Activated CD4-positive, alpha-beta memory T cell treated with anti-CD3 and anti-CD28 coated beads for 36 hours (primary cell): Measurements from ENCODE around the gene CACNA1C. TPM values are rescaled to one million over a fixed set of nuclear protein-coding genes. Genes with fewer than 3 reads are reported as not detected.

Source experiments
- CTCF ChIA-PET: fragments of 350-600 bp; sonication (Branson Sonifier 250); formaldehyde crosslinking; loops from one replicate; lab custom pipeline; 2021; ENCODE audit warnings: antibody characterized with exemption, inconsistent platforms; lab: Charles Lee
- POLR2A ChIA-PET: fragments of 350-600 bp; sonication (Branson Sonifier 250); formaldehyde crosslinking; loops from one replicate; lab custom pipeline; 2021; ENCODE audit warnings: antibody characterized with exemption; lab: Charles Lee
- DNase-seq: peaks from one replicate; pipeline ENCODE4 v3.0.0-alpha.2; 2020
- H3K27ac Mint-ChIP-seq: one replicate; pipeline ENCODE4 v1.8.0; 2021; ENCODE audit warnings: mixed read lengths
- H3K27me3 Mint-ChIP-seq: one replicate; pipeline ENCODE4 v1.8.0; 2021; ENCODE audit warnings: mixed read lengths
- H3K36me3 Mint-ChIP-seq: one replicate; pipeline ENCODE4 v1.8.0; 2021; ENCODE audit warnings: mixed read lengths
- H3K4me1 Mint-ChIP-seq: one replicate; pipeline ENCODE4 v1.8.0; 2021; ENCODE audit warnings: low read depth, mixed read lengths
- H3K4me3 Mint-ChIP-seq: one replicate; pipeline ENCODE4 v1.8.0; 2021; ENCODE audit warnings: mild to moderate bottlenecking, mixed read lengths
- H3K9me3 Mint-ChIP-seq: one replicate; pipeline ENCODE4 v1.8.0; 2021; ENCODE audit warnings: mixed read lengths
- intact Hi-C: fragments of 100-400 bp; cut with micrococcal nuclease; formaldehyde crosslinking; loops from one replicate; pipeline ENCODE4 v1.15.1; 2023
- total RNA-seq, 2 experiments: library from RNA; stranded (reverse); gene quantifications; one replicate each; pipeline ENCODE4 v1.2.3, GENCODE V29; 2021

Gene CACNA1C
- total RNA-seq, 2 experiments from 2014 or later, result 0.07 to 0.12 TPM

GRCh38 chr12:2300886-2301285, 248.1 kb downstream of the CACNA1C start:
- Mint-ChIP-seq H3K36me3 (no peaks in the 10 kb centered on the region), H3K9me3 (no peaks in the 10 kb centered on the region), H3K27me3 (peaks cover 9% of the 10 kb centered on the region), H3K27ac (no peak overlapping the region), H3K4me1 (peaks cover 4% of the 10 kb centered on the region), H3K4me3 (no peak overlapping the region)
- intact Hi-C loops, result no loop called here
- CTCF ChIA-PET, result interaction anchor here (1.5 kb wide), 1 partner anchor 10 kb away, joined by 7 read pairs; no protein-coding TSS in a partner anchor
- DNase-seq, result no peak
- POLR2A ChIA-PET, result no interaction called here

GRCh38 chr12:2301531-2302461, 249.0 kb downstream of the CACNA1C start:
- intact Hi-C loops, result no loop called here
- DNase-seq, result no peak
- H3K4me1 Mint-ChIP-seq, result peaks cover 4% of the 10 kb centered on the region
- H3K27me3 Mint-ChIP-seq, result peaks cover 9% of the 10 kb centered on the region
- H3K4me3 Mint-ChIP-seq, result no peak overlapping the region
- no peak overlapping the region for H3K27ac Mint-ChIP-seq
- no peaks in the 10 kb centered on the region for H3K36me3 Mint-ChIP-seq
- ChIA-PET POLR2A (no interaction called here), CTCF (no interaction called here)
- H3K9me3 Mint-ChIP-seq, result no peaks in the 10 kb centered on the region

- Mint-ChIP-seq H3K27me3 (peaks cover 9% of the 10 kb centered on the region), H3K36me3 (no peaks in the 10 kb centered on the region), H3K27ac (no peak overlapping the region), H3K4me3 (no peak overlapping the region), H3K4me1 (peaks cover 4% of the 10 kb centered on the region), H3K9me3 (no peaks in the 10 kb centered on the region)
- ChIA-PET CTCF (no interaction called here), POLR2A (no interaction called here)
- no peak for DNase-seq
- intact Hi-C loops, result no loop called here
Observed at GRCh38 chr12:2302711-2303580, 250.2 kb downstream of the CACNA1C start.

- Mint-ChIP-seq H3K36me3 (no peaks in the 10 kb centered on the region), H3K27me3 (peaks cover 10% of the 10 kb centered on the region), H3K4me3 (no peak overlapping the region), H3K9me3 (no peaks in the 10 kb centered on the region), H3K4me1 (peaks cover 2% of the 10 kb centered on the region), H3K27ac (no peak overlapping the region)
- DNase-seq, result no peak
- intact Hi-C loops, result no loop called here
- ChIA-PET POLR2A (no interaction called here), CTCF (interaction anchor here (0.5 kb wide), 1 partner anchor 20 kb away, joined by 3 read pairs; no protein-coding TSS in a partner anchor)
Observed at GRCh38 chr12:2304223-2304622, 251.4 kb downstream of the CACNA1C start.

GRCh38 chr12:2306012-2306411, 253.2 kb downstream of the CACNA1C start:
- Mint-ChIP-seq H3K36me3 (no peaks in the 10 kb centered on the region), H3K27ac (no peak overlapping the region), H3K4me3 (no peak overlapping the region), H3K4me1 (no peaks in the 10 kb centered on the region), H3K27me3 (peaks cover 5% of the 10 kb centered on the region), H3K9me3 (no peaks in the 10 kb centered on the region)
- DNase-seq, result no peak
- ChIA-PET POLR2A (no interaction called here), CTCF (interaction anchor here (0.6 to 1.6 kb wide), 3 partner anchors 14 to 88 kb away, joined by 3 read pairs; no protein-coding TSS in a partner anchor)
- intact Hi-C loops, result no loop called here

GRCh38 chr12:2306735-2307134, 253.9 kb downstream of the CACNA1C start:
- Mint-ChIP-seq H3K4me1 (no peaks in the 10 kb centered on the region), H3K9me3 (no peaks in the 10 kb centered on the region), H3K4me3 (no peak overlapping the region), H3K36me3 (no peaks in the 10 kb centered on the region), H3K27me3 (peaks cover 5% of the 10 kb centered on the region), H3K27ac (no peak overlapping the region)
- intact Hi-C loops, result no loop called here
- DNase-seq, result no peak
- ChIA-PET CTCF (interaction anchor here (1.2 to 1.6 kb wide), 2 partner anchors 15 to 17 kb away, joined by 3 read pairs; no protein-coding TSS in a partner anchor), POLR2A (no interaction called here)

- no peaks in the 10 kb centered on the region for H3K9me3 Mint-ChIP-seq
Observed at GRCh38 chr12:2307550-2307949, 254.8 kb downstream of the CACNA1C start.

GRCh38 chr12:2309647-2310046, 256.9 kb downstream of the CACNA1C start:
- Mint-ChIP-seq H3K27ac (no peak overlapping the region), H3K9me3 (peaks cover 3% of the 10 kb centered on the region), H3K27me3 (peaks cover 5% of the 10 kb centered on the region), H3K4me3 (no peak overlapping the region), H3K4me1 (no peaks in the 10 kb centered on the region), H3K36me3 (no peaks in the 10 kb centered on the region)
- POLR2A ChIA-PET, result no interaction called here
- no peak for DNase-seq
- CTCF ChIA-PET, result interaction anchor here (1.1 kb wide), 1 partner anchor 24 kb away, joined by 3 read pairs; no protein-coding TSS in a partner anchor
- intact Hi-C loops, result no loop called here

More at GRCh38 chr12:2307550-2307949, 254.8 kb downstream of the CACNA1C start:
- POLR2A ChIA-PET, result no interaction called here
- Mint-ChIP-seq H3K4me1 (no peaks in the 10 kb centered on the region), H3K27ac (no peak overlapping the region), H3K36me3 (no peaks in the 10 kb centered on the region), H3K4me3 (no peak overlapping the region), H3K27me3 (peaks cover 5% of the 10 kb centered on the region)
- CTCF ChIA-PET, result interaction anchor here (1.6 kb wide), 1 partner anchor 16 kb away, joined by 3 read pairs; no protein-coding TSS in a partner anchor
- intact Hi-C loops, result no loop called here
- no peak for DNase-seq

- intact Hi-C loops, result no loop called here
- H3K4me1 Mint-ChIP-seq, result no peaks in the 10 kb centered on the region
- no peak overlapping the region for H3K27ac Mint-ChIP-seq
- H3K27me3 Mint-ChIP-seq, result peaks cover 5% of the 10 kb centered on the region
- ChIA-PET CTCF (no interaction called here), POLR2A (no interaction called here)
- no peak overlapping the region for H3K4me3 Mint-ChIP-seq
- peaks cover 3% of the 10 kb centered on the region for H3K9me3 Mint-ChIP-seq
- H3K36me3 Mint-ChIP-seq, result no peaks in the 10 kb centered on the region
- DNase-seq, result no peak
Observed at GRCh38 chr12:2311020-2311778, 258.4 kb downstream of the CACNA1C start.

- peaks cover 3% of the 10 kb centered on the region for H3K9me3 Mint-ChIP-seq
- CTCF ChIA-PET, result no interaction called here
Observed at GRCh38 chr12:2312175-2312574, 259.4 kb downstream of the CACNA1C start.

GRCh38 chr12:2312770-2313169, 260.0 kb downstream of the CACNA1C start:
- H3K4me1 Mint-ChIP-seq, result no peaks in the 10 kb centered on the region

More at GRCh38 chr12:2312175-2312574, 259.4 kb downstream of the CACNA1C start:
- intact Hi-C loops, result no loop called here
- DNase-seq, result no peak
- POLR2A ChIA-PET, result no interaction called here
- H3K4me3 Mint-ChIP-seq, result no peak overlapping the region
- no peak overlapping the region for H3K27ac Mint-ChIP-seq
- H3K4me1 Mint-ChIP-seq, result no peaks in the 10 kb centered on the region
- H3K27me3 Mint-ChIP-seq, result peaks cover 5% of the 10 kb centered on the region
- no peaks in the 10 kb centered on the region for H3K36me3 Mint-ChIP-seq

More at GRCh38 chr12:2312770-2313169, 260.0 kb downstream of the CACNA1C start:
- Mint-ChIP-seq H3K27ac (no peak overlapping the region), H3K9me3 (peaks cover 3% of the 10 kb centered on the region), H3K27me3 (peaks cover 5% of the 10 kb centered on the region), H3K4me3 (no peak overlapping the region), H3K36me3 (no peaks in the 10 kb centered on the region)
- CTCF ChIA-PET, result no interaction called here
- POLR2A ChIA-PET, result no interaction called here
- DNase-seq, result no peak
- intact Hi-C loops, result no loop called here
